GM19467 (cell line): ENCODE data around the gene PXMP2.

Source experiments
- ATAC-seq: cut with Tn5 transposase; IDR thresholded peaks from one replicate; pipeline ENCODE4 v1.9.1; 2021; ENCODE audit warnings: mild to moderate bottlenecking, moderate library complexity; ENCODE audit not compliant: unreplicated experiment

Gene PXMP2

GRCh38 chr12:132719954-132720324, 32.6 kb downstream of the PXMP2 start:
- ATAC-seq = no peak

- ATAC-seq = no peak
These were observed 33.4 kb downstream of the PXMP2 start for GRCh38 chr12:132720606-132721345.

GRCh38 chr12:132723015-132723763, 35.8 kb downstream of the PXMP2 start:
- no peak for ATAC-seq

GRCh38 chr12:132723764-132724140, 36.4 kb downstream of the PXMP2 start:
- no peak for ATAC-seq

- ATAC-seq = no peak
These were observed 37.3 kb downstream of the PXMP2 start for GRCh38 chr12:132724506-132725241.

GRCh38 chr12:132726386-132726785, 39.0 kb downstream of the PXMP2 start:
- ATAC-seq = no peak

- ATAC-seq = no peak
These were observed 39.9 kb downstream of the PXMP2 start for GRCh38 chr12:132727091-132727794.

- no peak for ATAC-seq
These were observed 41.1 kb downstream of the PXMP2 start for GRCh38 chr12:132728502-132728901.

- no peak for ATAC-seq
These were observed 42.3 kb downstream of the PXMP2 start for GRCh38 chr12:132729541-132730320.

- ATAC-seq = no peak
These were observed 43.0 kb downstream of the PXMP2 start for GRCh38 chr12:132730353-132730752.

GRCh38 chr12:132731574-132731973, 44.2 kb downstream of the PXMP2 start:
- no peak for ATAC-seq

- no peak for ATAC-seq
These were observed 46.8 kb downstream of the PXMP2 start for GRCh38 chr12:132734206-132734605.

GRCh38 chr12:132735496-132735895, 48.1 kb downstream of the PXMP2 start:
- ATAC-seq = no peak

GRCh38 chr12:132736378-132736777, 49.0 kb downstream of the PXMP2 start:
- ATAC-seq = no peak

GRCh38 chr12:132736913-132737312, 49.5 kb downstream of the PXMP2 start:
- no peak for ATAC-seq

- no peak for ATAC-seq
These were observed 52.4 kb downstream of the PXMP2 start for GRCh38 chr12:132739600-132740312.

GRCh38 chr12:132740313-132740646, 52.9 kb downstream of the PXMP2 start:
- no peak for ATAC-seq

- no peak for ATAC-seq
These were observed 53.3 kb downstream of the PXMP2 start for GRCh38 chr12:132740652-132741051.

GRCh38 chr12:132741620-132742019, 54.2 kb downstream of the PXMP2 start:
- no peak for ATAC-seq

- ATAC-seq = no peak
These were observed 56.4 kb downstream of the PXMP2 start for GRCh38 chr12:132743831-132744230.
